ENCODE results near the gene ITGB1BP1. TPM values are rescaled to one million over a fixed set of nuclear protein-coding genes. Genes with fewer than 3 reads are reported as not detected.

ITGB1BP1 gene
- polyA plus RNA-seq, 1 of the 3 experiments (the other 2 are of a cell fraction) = 56.6 TPM

GRCh38 chr2:9430316-9431293, 7.3 kb upstream of the ITGB1BP1 start:
- TF ChIP-seq NFIC (IDR thresholded peaks at IDR 0.05; ENCODE audit: borderline replicate concordance) = 0 out of 2 replicates have a peak, but pooled peaks have one; percentile 6
- TF ChIP-seq MEF2A (IDR thresholded peaks at IDR 0.05; ENCODE audit: borderline replicate concordance, low read depth) = peak; percentile 81; the same call in 1 of the 2 replicates
- TF ChIP-seq FOSL2 (IDR thresholded peaks at IDR 0.05; ENCODE audit: borderline replicate concordance, low read depth) = peak; percentile 66; the same call in 1 of the 2 replicates
- no peak for TF ChIP-seq CTCF (IDR thresholded peaks at IDR 0.05)
- TF ChIP-seq MAX (IDR thresholded peaks at IDR 0.05; ENCODE audit: low read depth) = no peak
- TF ChIP-seq FOXJ3 (CRISPR knock-in tag; IDR thresholded peaks at IDR 0.05) = no peak
- 0 out of 2 replicates have a peak, but pooled peaks have one; percentile 29 for TF ChIP-seq JUND (IDR thresholded peaks at IDR 0.05)
- 0 out of 2 replicates have a peak, but pooled peaks have one; percentile 13 for TF ChIP-seq POLR2AphosphoS5 (IDR thresholded peaks at IDR 0.05; ENCODE audit: low read depth, low read length)
- peak overlapping the region; percentile 35 for H3K4me2 ChIP-seq
- peaks cover 47 to 70% of the 10 kb centered on the region in 2 experiments for H3K36me3 ChIP-seq (replicated peaks in 1 of 2; ENCODE audit: control insufficient read depth in 1 of 2, insufficient read depth in 2 of 2, low read length in 1 of 2)
- no peaks in the 10 kb centered on the region for H3K27me3 ChIP-seq (ENCODE audit: insufficient read depth)
- peak overlapping the region; percentile 51 to 71; a peak in 3 of 4 replicates for H3K27ac ChIP-seq (ENCODE audit: low read depth in 2 of 2, low read length in 1 of 2)
- ChIA-PET CTCF (no interaction called here), POLR2A (interaction anchor here (1.0 kb wide), 1 partner anchor 68 kb away, joined by 3 read pairs; no protein-coding TSS in a partner anchor)
- peaks cover 21% of the 10 kb centered on the region; the same call in 1 of the 2 replicates for H3K79me2 ChIP-seq (ENCODE audit: insufficient read depth)
- WGBS (ENCODE audit: low lambda C conversion rate) = 53% methylated on average over 2 of the region's 2 CpGs
- DNase-seq = no peak
- no peak overlapping the region for H3K9ac ChIP-seq
- no peak overlapping the region for H3K4me3 ChIP-seq (ENCODE audit: low read depth in 2 of 2, low read length in 1 of 2)
- H3K9me3 ChIP-seq = no peaks in the 10 kb centered on the region
- H3K4me1 ChIP-seq (ENCODE audit: control insufficient read depth in 1 of 2, insufficient read depth in 2 of 2, low read depth in 1 of 2, low read length in 1 of 2) = peaks cover 0 to 22% of the 10 kb centered on the region in 2 experiments; a peak in 3 of 4 replicates
- peaks cover 11% of the 10 kb centered on the region for H3F3A ChIP-seq (replicated peaks; ENCODE audit: insufficient read depth)
- no peak overlapping the region for H2AFZ ChIP-seq (ENCODE audit: low read depth)
- H3K9me2 ChIP-seq = no peaks in the 10 kb centered on the region
- no peaks in the 10 kb centered on the region for H4K20me1 ChIP-seq (ENCODE audit: insufficient read depth)

- no peak overlapping the region for H3K9ac ChIP-seq
- no peak overlapping the region for H3K4me3 ChIP-seq (ENCODE audit: low read depth in 2 of 2, low read length in 1 of 2)
- POLR2A ChIA-PET = no interaction called here
- no peaks in the 10 kb centered on the region for H3K27me3 ChIP-seq (ENCODE audit: insufficient read depth)
- peak overlapping the region in 1 of 2 experiments; percentile 71; a peak in 1 of 4 replicates for H3K27ac ChIP-seq (ENCODE audit: low read depth in 2 of 2, low read length in 1 of 2)
- CTCF ChIA-PET = interaction anchor here (1.1 to 1.2 kb wide), 2 partner anchors 9 to 290 kb away, joined by 4 to 7 read pairs; no protein-coding TSS in a partner anchor
- DNase-seq = no peak
- peaks cover 11% of the 10 kb centered on the region for H3F3A ChIP-seq (replicated peaks; ENCODE audit: insufficient read depth)
- H3K9me3 ChIP-seq = no peaks in the 10 kb centered on the region
- no peak overlapping the region for H2AFZ ChIP-seq (ENCODE audit: low read depth)
- no peak overlapping the region for H3K4me2 ChIP-seq
- H3K9me2 ChIP-seq = no peaks in the 10 kb centered on the region
- WGBS (ENCODE audit: low lambda C conversion rate) = 80% methylated on average over 5 of the region's 5 CpGs
- no peaks in the 10 kb centered on the region for H4K20me1 ChIP-seq (ENCODE audit: insufficient read depth)
- peaks cover 14 to 32% of the 10 kb centered on the region in 2 experiments for H3K4me1 ChIP-seq (ENCODE audit: control insufficient read depth in 1 of 2, insufficient read depth in 2 of 2, low read depth in 1 of 2, low read length in 1 of 2)
- H3K79me2 ChIP-seq (ENCODE audit: insufficient read depth) = peaks cover 36% of the 10 kb centered on the region
- peaks cover 42 to 60% of the 10 kb centered on the region in 2 experiments for H3K36me3 ChIP-seq (replicated peaks in 1 of 2; ENCODE audit: control insufficient read depth in 1 of 2, insufficient read depth in 2 of 2, low read length in 1 of 2)
- TF ChIP-seq ELF1 (IDR thresholded peaks at IDR 0.05) (no peak), TEAD4 (IDR thresholded peaks at IDR 0.05; ENCODE audit: borderline replicate concordance, insufficient read depth) (no peak), MXI1 (IDR thresholded peaks at IDR 0.05; ENCODE audit: low read depth, low read length) (no peak), TAF1 (IDR thresholded peaks at IDR 0.05; ENCODE audit: borderline replicate concordance, low read depth, low read length) (no peak), SMC3 (IDR thresholded peaks at IDR 0.05; ENCODE audit: low read depth, low read length) (no peak), REST (IDR thresholded peaks at IDR 0.05; ENCODE audit: low read depth, low read length) (no peak), TCF12 (IDR thresholded peaks at IDR 0.05) (no peak), NRF1 (IDR thresholded peaks at IDR 0.05; ENCODE audit: low read depth, low read length) (no peak), MEF2A (IDR thresholded peaks at IDR 0.05; ENCODE audit: borderline replicate concordance, low read depth) (no peak), RXRA (IDR thresholded peaks at IDR 0.05; ENCODE audit: borderline replicate concordance, low read depth) (no peak), GABPA (IDR thresholded peaks at IDR 0.05; ENCODE audit: low read depth) (no peak), RFX5 (IDR thresholded peaks at IDR 0.05; ENCODE audit: low read length) (no peak), YY1 (IDR thresholded peaks at IDR 0.05; ENCODE audit: low read depth) (no peak)
Observed at GRCh38 chr2:9428965-9429577, 5.7 kb upstream of the ITGB1BP1 start.

Data from SK-N-SH (cell line).